Testis (tissue), 3 donors: Measurements from ENCODE around the gene E2F3. TPM values are rescaled to one million over a fixed set of nuclear protein-coding genes. Genes with fewer than 3 reads are reported as not detected.
"Not testable (repeated sequence)": the region's sequence is repeated elsewhere in the genome, so short reads cannot be mapped to it uniquely, and the experiment has no call there.

Source experiments
- DNase-seq: peaks from one replicate; pipeline ENCODE4 v3.0.0-alpha.2; 2019
- H3K27ac ChIP-seq, 2 donors: fragments of 200-600 bp; sonication (generic); one replicate each; pipeline ENCODE4 v1.5.1; 2019
- H3K27me3 ChIP-seq: fragments of 200-600 bp; sonication (generic); one replicate; pipeline ENCODE4 v1.5.1; 2019
- H3K36me3 ChIP-seq: fragments of 200-600 bp; sonication (generic); one replicate; pipeline ENCODE4 v1.5.1; 2017; ENCODE audit warnings: low read depth; ENCODE audit errors: missing control alignments
- H3K4me1 ChIP-seq: fragments of 200-600 bp; sonication (generic); one replicate; pipeline ENCODE4 v1.5.1; 2019
- H3K4me3 ChIP-seq, 2 donors: fragments of 200-600 bp; sonication (generic); one replicate each; pipeline ENCODE4 v1.5.1; 2017 to 2019
- H3K9me3 ChIP-seq: fragments of 200-600 bp; sonication (generic); one replicate; pipeline ENCODE4 v1.5.1; 2017
- POLR2A ChIP-seq: fragments of 450-650 bp; IDR thresholded peaks from one replicate; pipeline ENCODE4 v1.6.1; 2017; ENCODE audit warnings: antibody characterized with exemption, mild to moderate bottlenecking, moderate library complexity
- WGBS, 2 donors: methylation state at CpG; one replicate each; pipeline ENCODE4 v1.1.5; 2018; 5-methylcytosine and 5-hydroxymethylcytosine counted together
- intact Hi-C: fragments of 100-400 bp; cut with DNase I; formaldehyde crosslinking; loops from one replicate; pipeline ENCODE4 v1.15.1; 2023; ENCODE audit warnings: low total_unique reads
- polyA plus RNA-seq: library from polyadenylated mRNA; stranded (reverse); fragments of 350-450 nt; fragmentation: Illumina TruSeq; extraction: RNeasy Lipid Tissue Mini Kit (QIAGEN cat#74804); gene quantifications from one replicate; pipeline ENCODE4 v1.2.3, GENCODE V29; 2014; ENCODE audit warnings: low read depth, low replicate concordance; ENCODE audit not compliant: insufficient read depth
- total RNA-seq, 2 donors: library from RNA; depleted of rRNA; stranded (reverse); fragments of >200 nt; gene quantifications; one replicate each; pipeline ENCODE4 v1.2.3, GENCODE V29; 2016
- TF ChIP-seq, protein P1 (sequence below), 3 experiments: fragments of 450-650 bp in 2 of 3; fragments of 200-600 bp in 1 of 3; sonication (generic) in 1 of 3; IDR thresholded peaks; one replicate each; pipeline ENCODE4 v1.5.1; 2016 to 2019; ENCODE audit warnings: antibody characterized with exemption in 3 of 3, mild to moderate bottlenecking in 2 of 3, moderate library complexity in 1 of 3

The E2F3 gene
- total and polyA plus RNA-seq, 3 donors from 2014 or later: 7.4 to 8.7 (median 8.0) TPM

DNA sequence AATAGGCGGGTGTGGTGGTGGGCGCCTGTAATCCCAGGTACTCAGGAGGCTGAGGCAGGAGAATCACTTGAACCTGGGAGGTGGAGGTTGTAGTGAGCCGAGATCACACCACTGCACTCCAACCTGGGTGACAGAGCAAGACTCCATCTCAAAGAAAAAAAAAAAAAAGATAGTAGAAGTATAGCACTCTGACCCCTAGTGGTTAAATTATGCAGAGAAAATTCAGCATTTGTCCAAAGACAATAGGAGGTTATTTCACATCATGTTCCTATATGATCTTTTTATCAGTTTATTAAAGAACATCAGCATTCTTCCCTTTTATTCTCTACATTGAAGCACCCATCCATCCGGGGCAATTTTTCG is 127.4 kb downstream of the E2F3 start:
- whole genome bisulfite sequencing, 2 donors: 24 to 50% methylated on average over 5 of the region's 5 CpGs
- intact Hi-C loops: loop anchor here (5.0 to 10.0 kb wide), 2 partner anchors 237 to 434 kb away; no protein-coding TSS in a partner anchor
- not testable (repeated sequence) for DNase-seq

DNA sequence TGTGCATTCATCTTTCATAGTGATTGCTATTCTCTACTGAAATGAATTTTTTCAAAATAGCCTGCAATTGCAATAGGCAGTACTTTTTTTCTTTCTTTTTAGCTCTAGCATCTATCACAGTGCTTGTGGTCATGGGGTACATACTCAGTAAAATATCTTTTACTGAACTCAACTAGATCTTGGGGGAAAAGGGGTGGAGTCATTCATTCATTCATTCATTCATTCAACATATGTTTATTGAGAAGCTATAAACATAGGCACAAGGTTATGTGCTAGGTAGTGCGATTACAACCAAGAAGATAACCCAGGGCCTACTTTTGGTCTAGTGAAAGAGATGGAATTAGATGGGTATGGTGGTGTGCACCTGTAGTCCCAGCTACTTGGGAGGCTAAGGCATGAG is 131.2 kb downstream of the E2F3 start:
- H3K27me3 ChIP-seq: no peaks in the 10 kb centered on the region
- intact Hi-C loops: no loop called here
- 90 to 96% methylated on average over 1 of the region's 1 CpG for WGBS, 2 donors
- TF ChIP-seq POLR2A: no peak
- TF ChIP-seq, protein P1, sequence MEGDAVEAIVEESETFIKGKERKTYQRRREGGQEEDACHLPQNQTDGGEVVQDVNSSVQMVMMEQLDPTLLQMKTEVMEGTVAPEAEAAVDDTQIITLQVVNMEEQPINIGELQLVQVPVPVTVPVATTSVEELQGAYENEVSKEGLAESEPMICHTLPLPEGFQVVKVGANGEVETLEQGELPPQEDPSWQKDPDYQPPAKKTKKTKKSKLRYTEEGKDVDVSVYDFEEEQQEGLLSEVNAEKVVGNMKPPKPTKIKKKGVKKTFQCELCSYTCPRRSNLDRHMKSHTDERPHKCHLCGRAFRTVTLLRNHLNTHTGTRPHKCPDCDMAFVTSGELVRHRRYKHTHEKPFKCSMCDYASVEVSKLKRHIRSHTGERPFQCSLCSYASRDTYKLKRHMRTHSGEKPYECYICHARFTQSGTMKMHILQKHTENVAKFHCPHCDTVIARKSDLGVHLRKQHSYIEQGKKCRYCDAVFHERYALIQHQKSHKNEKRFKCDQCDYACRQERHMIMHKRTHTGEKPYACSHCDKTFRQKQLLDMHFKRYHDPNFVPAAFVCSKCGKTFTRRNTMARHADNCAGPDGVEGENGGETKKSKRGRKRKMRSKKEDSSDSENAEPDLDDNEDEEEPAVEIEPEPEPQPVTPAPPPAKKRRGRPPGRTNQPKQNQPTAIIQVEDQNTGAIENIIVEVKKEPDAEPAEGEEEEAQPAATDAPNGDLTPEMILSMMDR (IDR thresholded peaks at IDR 0.05): no peak
- DNase-seq: no peak
- H3K27ac ChIP-seq: no peak overlapping the region
- no peaks in the 10 kb centered on the region for H3K9me3 ChIP-seq
- H3K4me1 ChIP-seq: peaks cover 4% of the 10 kb centered on the region
- no peak overlapping the region for H3K4me3 ChIP-seq
- H3K36me3 ChIP-seq: no peaks in the 10 kb centered on the region

More for the DNA sequence above, 127.4 kb downstream of the E2F3 start:
- H3K4me3 ChIP-seq, H3K27ac ChIP-seq, H3K4me1 ChIP-seq, H3K36me3 ChIP-seq, H3K27me3 ChIP-seq, H3K9me3 ChIP-seq: not testable (repeated sequence)
- TF ChIP-seq, protein P1 (IDR thresholded peaks at IDR 0.05): peak; percentile 15 to 57 (median 47)

DNA sequence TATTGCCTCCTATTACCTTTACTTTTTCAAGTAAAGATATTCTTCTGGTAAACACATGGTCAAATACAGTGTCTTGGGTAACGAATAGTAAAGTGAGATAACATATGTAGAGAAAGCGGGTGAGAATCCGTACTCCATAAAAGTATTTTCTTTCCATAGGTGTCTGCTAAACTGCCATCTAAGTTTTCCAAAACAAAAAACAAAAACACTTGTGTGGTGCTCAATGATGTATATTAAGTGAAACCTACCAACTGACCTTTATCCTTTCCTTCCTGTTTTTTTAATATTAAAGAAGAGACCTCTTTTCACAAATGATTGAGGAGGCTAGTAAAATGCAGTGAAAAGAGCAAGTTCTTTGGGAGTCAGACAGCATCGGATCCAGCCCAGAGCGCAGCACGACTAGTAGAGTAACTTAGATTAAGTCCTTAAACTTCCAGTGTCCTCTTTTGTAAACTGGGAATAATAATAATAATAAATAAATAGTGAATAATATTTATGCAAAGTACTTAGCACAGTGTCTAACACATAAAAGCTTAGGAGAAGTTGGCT is 132.1 kb downstream of the E2F3 start:
- Histone ChIP-seq H3K4me3 (peak overlapping the region; percentile 60 to 90), H3K36me3 (no peaks in the 10 kb centered on the region), H3K9me3 (no peaks in the 10 kb centered on the region), H3K27ac (peak overlapping the region; percentile 53 to 86), H3K27me3 (no peaks in the 10 kb centered on the region), H3K4me1 (peaks cover 1% of the 10 kb centered on the region)
- TF ChIP-seq, protein P1 (IDR thresholded peaks at IDR 0.05): no peak
- no peak for TF ChIP-seq POLR2A
- DNase-seq: no peak
- WGBS, 2 donors: 39 to 42% methylated on average over 6 of the region's 6 CpGs
- intact Hi-C loops: no loop called here

- intact Hi-C loops: no loop called here
- 0% methylated on average over 31 of the region's 31 CpGs for WGBS, 2 donors
- H3K4me3 ChIP-seq: peak within 1 kb of the TSS; percentile 60 to 90
- DNase-seq: peak; percentile 94
- no peak for TF ChIP-seq POLR2A
- TF ChIP-seq, protein P1 (IDR thresholded peaks at IDR 0.05): no peak
- H3K36me3 ChIP-seq: no peaks in the 10 kb centered on the region
- no peaks in the 10 kb centered on the region for H3K9me3 ChIP-seq
- H3K27me3 ChIP-seq: no peaks in the 10 kb centered on the region
- no peaks in the 10 kb centered on the region for H3K4me1 ChIP-seq
- peak within 1 kb of the TSS; percentile 53 to 86 for H3K27ac ChIP-seq
Measured at GRCh38 chr6:20534295-20535262, 132.9 kb downstream of the E2F3 start, which contains the start of gene CDKAL1. Gene CDKAL1 (plus strand): TSS chr6:20534457. CDS start chr6:20546351, 11,894 bp downstream.
